T-helper 1 cell treated with Interleukin-12 subunit alpha and Interleukin-12 subunit beta and Interleukin-4 antibody, amounts not matched to agents 30 ng/mL and 1 ng/mL, for 36 hours (primary cell): ENCODE measurements around the gene PACSIN3. TPM values are rescaled to one million over a fixed set of nuclear protein-coding genes. Genes with fewer than 3 reads are reported as not detected.

Experiments
- intact Hi-C: fragments of 100-400 bp; cut with micrococcal nuclease; formaldehyde crosslinking; loops from one replicate; pipeline ENCODE4 v1.15.1; 2024
- total RNA-seq: library from RNA; stranded (reverse); gene quantifications from 2 replicates; pipeline ENCODE4 v1.2.3, GENCODE V29; 2022

Gene PACSIN3
- total RNA-seq, 1 donor from 2014 or later = 3.4 TPM

DNA sequence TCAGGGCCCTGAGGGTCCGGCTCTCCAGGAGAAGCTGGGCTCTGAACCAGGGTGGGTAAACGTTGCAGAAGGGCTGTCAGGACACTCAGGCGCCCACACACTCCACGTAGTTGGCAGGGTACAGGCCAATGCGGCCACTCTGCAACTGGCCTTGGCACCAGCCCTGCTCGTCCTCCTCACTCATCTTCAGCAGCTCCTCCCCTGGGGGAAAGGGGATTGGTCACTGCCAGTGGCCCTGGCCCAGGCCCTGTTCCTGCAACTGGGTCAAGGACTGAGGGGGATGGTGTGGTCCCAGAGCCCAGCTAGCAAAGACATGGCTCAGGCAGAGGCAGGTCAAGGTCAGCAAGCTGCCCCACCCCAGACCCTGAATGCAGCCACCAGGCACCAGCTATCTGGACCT, 8.4 kb downstream of the PACSIN3 start:
- intact Hi-C loops = loop anchor here (1.0 to 10.0 kb wide), 14 partner anchors 8 to 1063 kb away; partner anchors contain the start of genes ACP2, AGBL2, ATG13 and CELF1

- intact Hi-C loops = loop anchor here (1.0 to 10.0 kb wide), 14 partner anchors 9 to 1063 kb away; partner anchors contain the start of genes ACP2, AGBL2, ATG13 and CELF1
These were observed 8.9 kb downstream of the PACSIN3 start for GRCh38 chr11:47177229-47177845.

DNA sequence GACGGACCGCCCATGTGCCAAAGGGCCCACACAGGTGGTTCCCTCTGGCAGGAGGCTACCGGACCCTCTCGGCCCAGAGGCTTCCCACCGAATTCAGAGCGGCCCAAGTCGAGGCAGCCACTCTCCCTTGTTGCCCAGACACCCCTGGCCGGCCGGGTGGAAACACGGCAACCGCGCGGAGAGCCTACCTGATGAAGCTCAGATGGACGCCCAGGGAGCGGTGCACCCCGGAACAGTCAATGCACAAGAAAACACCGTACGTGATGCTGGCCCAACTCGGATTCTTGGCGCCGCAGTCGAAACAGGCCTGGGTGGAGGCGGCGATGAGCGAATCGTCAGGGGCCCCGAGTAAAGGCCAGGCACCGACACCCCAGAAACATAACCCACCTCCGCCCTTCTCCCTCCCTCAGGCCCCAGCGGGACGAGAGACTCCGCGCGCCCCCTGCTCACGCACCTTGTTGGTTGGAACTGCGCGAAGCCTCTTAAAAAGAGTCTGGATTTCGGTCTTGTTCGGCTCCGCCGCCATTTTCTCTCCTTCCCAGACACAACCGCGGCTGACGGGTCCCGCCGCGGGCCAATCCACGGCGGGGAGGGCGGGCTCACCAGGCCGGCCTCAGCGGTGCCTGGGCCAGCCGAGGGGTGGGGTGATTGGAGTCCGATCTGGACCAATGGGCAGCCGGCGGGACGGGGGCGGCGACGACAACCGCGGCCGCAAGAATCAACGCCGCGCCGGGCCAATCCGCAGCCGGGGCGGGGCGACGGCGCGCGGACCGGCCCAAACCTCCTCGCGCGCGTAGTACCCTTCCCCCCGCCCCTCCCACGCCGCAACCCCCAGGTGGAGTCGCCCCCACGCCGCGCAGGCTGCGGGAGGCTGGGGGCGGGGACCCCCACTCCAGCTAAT, 9.7 kb downstream of the PACSIN3 start, which contains the start of gene ARFGAP2:
Gene ARFGAP2 (minus strand): TSS at position 552 of the 901 bp plus-strand sequence. CDS start 26 bp downstream, at position 526.
- intact Hi-C loops = loop anchor here (1.0 to 10.0 kb wide), 17 partner anchors 10 to 1062 kb away; partner anchors contain the start of genes ACP2, AGBL2, ARHGAP1 and ATG13

DNA sequence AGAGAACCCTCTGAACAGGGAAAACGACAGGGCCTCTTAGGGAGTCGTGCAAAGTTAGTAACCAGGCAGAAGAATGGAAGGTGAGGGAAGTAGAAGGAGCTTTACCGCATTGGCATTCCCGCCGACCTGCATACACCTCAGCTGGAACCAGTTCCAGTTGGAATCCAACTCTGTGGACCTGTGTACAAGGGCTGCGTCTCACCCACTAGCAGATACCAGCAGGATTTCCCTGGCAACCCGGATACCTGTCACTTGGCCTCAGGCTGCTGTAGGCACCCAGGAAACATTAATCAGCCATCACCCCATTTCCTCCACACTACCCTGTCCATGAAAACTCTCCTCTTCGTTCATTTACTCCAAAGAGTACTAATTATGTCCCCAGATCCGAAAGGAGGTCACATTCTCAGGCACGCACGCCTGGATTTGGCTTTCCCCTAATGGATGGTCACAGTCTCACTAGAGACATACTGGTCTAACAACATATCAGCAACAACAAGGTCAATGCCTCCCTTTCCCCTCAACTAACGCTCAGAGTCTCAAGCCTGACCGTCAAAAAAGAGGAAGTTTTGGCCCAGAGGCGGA, 10.4 kb downstream of the PACSIN3 start:
- intact Hi-C loops = loop anchor here (1.0 to 10.0 kb wide), 6 partner anchors 225 to 1061 kb away; partner anchors contain the start of genes AGBL2, ARHGAP1 and FNBP4

DNA sequence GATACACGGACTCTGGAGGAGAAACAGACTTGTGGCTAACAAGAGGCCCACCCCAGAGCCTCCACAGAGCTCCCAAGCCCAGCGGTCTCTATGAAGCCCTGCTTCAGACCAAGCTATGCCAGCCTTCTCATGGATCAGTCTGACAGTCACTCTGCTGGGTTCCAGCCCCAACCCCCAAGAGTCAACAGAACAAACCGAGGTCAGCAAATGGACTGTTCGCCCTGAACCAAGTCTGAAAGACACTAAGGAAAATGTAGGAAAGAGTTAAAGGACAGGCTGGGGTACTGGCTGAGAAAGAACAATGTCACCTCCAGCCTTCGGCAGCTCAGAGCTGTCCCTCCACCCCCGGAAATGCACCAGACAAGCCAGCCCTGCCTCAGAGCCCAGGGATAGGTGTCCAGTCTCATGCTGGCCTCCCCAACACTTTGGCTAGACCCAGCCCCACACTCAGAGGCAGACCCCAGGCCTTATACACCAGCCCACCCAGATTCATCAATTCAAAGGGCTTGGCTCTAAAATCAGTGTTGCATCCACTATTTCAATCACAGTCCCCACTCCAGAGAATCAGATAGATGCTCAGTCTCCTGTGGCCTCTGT, 13.4 kb downstream of the PACSIN3 start:
- intact Hi-C loops = loop anchor here (10.0 kb wide), 1 partner anchor 1058 kb away; no protein-coding TSS in a partner anchor

DNA sequence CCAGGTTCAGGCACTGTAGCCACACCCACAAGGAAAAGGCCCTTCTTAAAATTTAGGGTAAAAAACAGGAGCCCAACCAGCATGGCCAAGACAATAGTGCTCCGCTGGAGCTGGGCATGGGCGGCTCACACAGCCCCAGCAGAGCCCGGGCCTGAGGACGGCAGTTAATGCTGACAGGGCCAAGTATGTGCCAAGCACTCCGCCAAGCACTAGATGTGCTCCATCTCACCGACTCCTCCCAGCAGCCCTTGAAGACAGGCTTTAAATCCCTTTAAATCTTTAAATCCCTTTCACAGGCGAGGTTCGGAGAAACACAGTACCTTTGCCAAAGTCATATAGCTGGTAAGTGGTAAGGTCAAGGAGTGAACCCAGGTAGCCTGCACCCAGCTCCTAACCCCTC, 14.4 kb downstream of the PACSIN3 start:
- intact Hi-C loops = loop anchor here (10.0 kb wide), 1 partner anchor 1057 kb away; no protein-coding TSS in a partner anchor

GRCh38 chr11:47171061-47171838, 15.0 kb downstream of the PACSIN3 start:
- intact Hi-C loops = loop anchor here (10.0 kb wide), 1 partner anchor 1056 kb away; no protein-coding TSS in a partner anchor

GRCh38 chr11:47166368-47166767, 19.9 kb downstream of the PACSIN3 start:
- intact Hi-C loops = no loop called here

- intact Hi-C loops = no loop called here
These were observed 20.9 kb downstream of the PACSIN3 start for GRCh38 chr11:47165253-47165840.

DNA sequence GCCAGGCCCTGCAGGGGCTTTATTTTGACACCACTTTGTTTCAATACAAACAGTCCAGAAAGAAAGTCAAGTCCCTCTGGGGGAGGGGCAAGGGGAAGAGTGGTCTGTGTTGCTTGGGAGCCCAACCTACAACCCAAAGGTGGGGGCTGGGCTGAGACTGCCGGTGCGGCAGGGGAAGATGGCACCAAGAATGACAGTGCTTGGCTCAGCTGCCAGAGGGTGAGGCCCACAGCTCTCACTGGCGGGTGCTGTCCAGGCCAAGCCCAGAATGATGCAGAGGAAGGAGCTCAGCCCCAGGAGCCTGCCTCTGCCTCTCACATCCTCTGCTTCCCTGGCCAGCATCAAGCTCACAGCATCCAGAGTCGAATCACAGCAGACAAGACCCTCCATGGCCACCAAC, 21.9 kb downstream of the PACSIN3 start:
- intact Hi-C loops = no loop called here

DNA sequence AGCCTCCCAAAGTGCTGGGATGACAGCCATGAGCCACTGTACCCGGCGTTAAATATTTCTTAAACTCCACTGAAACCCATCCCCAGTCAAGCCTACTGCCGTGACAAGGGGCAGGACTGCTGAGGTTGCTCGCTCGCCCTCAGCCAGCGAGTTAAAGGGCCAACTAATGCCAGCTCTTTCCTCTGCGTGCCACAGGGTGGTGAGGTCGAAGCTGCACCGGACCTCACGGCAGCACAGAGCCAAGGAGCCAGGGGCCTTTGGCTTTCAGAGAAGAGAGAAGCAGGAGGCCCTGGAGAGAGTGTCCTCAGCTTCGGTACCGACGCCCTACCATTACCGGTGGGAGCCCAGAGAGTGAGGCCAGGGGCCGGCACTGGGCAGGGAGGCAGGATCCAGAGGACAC, 22.3 kb downstream of the PACSIN3 start:
- intact Hi-C loops = no loop called here

DNA sequence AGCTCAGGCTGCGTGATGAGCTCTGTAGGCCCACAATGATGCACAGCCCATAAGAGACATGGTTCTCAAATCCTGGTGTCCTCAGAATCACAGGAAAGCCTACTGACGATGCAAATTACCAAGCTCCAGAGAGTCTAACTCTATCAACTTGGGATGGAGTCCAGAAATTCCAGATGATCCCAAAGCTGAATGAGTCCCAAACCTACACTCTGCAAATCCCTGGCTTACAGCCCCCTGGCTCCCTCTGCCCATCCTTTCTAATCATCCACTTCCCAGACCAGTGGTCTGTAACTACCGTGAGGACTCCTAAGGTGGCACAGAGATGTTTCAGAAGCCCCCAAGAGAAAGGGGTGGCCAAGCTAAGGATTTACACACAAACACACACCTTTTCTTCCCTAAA, 23.0 kb downstream of the PACSIN3 start:
- intact Hi-C loops = no loop called here

DNA sequence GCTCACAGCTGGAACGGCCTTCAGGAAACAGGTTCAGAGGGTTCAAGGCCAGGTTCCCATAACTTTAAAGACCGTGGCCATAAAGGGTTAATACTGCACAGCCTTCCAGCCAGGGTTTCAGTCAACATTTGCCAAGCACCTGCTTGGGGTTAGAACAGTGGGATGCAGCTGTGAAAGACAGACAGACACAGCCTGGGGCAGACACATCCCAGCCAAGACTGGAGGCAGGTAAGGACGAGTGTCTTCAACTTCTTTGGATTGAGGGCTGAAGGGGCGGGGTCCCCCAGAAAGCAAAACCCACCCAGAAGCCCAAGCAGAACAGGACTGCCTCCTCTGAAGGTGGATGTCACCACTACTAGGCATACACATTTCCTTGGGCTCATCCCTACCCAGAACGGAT, 23.8 kb downstream of the PACSIN3 start:
- intact Hi-C loops = no loop called here

DNA sequence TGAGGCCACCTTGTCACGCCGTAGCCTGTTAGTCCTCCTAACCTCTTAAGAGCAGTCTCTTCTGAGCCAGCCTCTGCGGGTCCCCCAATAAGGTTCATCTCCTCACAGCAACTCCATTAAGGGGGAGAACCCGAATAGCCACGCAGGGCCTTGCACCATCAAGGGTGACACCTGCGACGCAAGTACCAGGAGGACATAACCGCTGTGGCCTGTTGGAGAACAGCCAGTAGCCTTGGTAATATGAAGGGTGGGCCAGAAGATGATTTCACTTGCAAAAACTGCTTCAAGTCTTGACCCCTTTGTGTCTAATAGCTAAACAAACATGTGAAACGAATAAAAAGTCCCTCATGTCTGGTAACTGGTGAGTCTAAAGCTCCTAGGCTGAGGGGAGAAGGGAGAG, 24.3 kb downstream of the PACSIN3 start:
- intact Hi-C loops = loop anchor here (1.0 kb wide), 2 partner anchors 242 to 273 kb away; no protein-coding TSS in a partner anchor

- intact Hi-C loops = loop anchor here (1.0 kb wide), 2 partner anchors 241 to 272 kb away; no protein-coding TSS in a partner anchor
These were observed 24.9 kb downstream of the PACSIN3 start for GRCh38 chr11:47161134-47161854.

DNA sequence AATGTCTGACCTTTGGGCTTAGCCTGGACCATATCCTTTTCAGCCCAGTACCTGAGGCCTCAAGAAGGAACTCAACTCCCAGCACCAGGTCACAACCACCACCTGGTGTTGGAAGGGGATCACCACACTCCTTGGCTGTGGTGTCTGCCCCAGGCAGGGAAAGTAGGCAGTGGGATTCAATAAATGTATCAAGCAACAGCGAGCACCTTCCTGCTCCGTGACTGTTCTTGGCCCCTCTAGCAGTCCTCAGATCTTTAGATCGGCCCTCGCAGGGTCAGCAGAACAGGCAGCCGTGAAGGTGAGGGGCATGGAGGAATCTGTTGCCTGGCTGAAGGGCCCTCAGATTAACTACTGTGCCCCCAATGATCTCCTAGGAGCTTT, 25.5 kb downstream of the PACSIN3 start:
- intact Hi-C loops = loop anchor here (1.0 kb wide), 2 partner anchors 240 to 271 kb away; no protein-coding TSS in a partner anchor

- intact Hi-C loops = no loop called here
These were observed 28.0 kb downstream of the PACSIN3 start for GRCh38 chr11:47158242-47158641.

DNA sequence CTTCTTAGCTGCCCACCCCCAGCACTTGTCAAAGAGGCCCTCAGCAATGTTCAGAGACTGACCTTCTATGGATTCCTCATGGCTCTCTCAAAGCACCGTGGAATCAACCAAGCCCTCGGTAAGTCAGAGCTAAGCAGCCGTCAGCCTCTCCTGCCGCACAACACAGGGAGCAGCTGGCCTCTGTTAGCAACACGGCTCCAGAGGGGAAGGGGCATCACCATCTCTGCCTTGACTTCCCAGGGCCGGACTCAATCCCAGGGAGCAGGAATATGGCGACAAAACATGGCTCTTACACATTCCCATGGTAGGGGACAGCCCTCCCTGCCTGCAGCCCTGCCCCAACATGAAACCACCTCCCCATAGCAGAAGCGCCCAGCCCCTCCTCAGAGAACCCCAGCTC, 28.4 kb downstream of the PACSIN3 start:
- intact Hi-C loops = no loop called here

DNA sequence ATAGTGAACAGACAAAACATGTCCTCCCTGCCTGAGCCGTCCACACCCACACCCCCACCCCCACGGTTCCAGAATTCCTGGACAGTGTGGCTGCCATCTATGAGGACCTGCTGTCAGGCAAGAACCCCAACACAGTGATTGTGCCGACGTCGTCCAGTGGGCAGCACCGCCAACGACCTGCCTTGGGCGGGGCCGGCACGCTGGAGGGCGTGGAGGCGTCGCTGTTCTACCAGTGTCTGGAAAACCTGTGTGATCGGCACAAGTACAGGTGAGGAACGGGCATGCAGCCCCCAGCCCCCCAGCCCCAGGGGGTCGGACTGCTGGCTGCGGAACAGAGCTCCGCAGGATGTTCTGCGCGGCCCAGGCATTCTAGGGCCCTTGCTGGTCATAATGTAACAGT, 29.3 kb downstream of the PACSIN3 start:
- intact Hi-C loops = no loop called here
